HCEC 1CT (cell line): ENCODE results near the gene EBF3.

Source experiments
- DNase-seq: peaks from one replicate; pipeline ENCODE4 v3.0.0-alpha.2; 2017

Gene EBF3

GRCh38 chr10:129887986-129888783 is 75.9 kb downstream of the EBF3 start:
- no peak for DNase-seq

- no peak for DNase-seq
Observed at GRCh38 chr10:129887381-129887905, 76.6 kb downstream of the EBF3 start.

- no peak for DNase-seq
Observed at GRCh38 chr10:129886263-129886662, 77.8 kb downstream of the EBF3 start.

GRCh38 chr10:129885526-129885925 is 78.5 kb downstream of the EBF3 start:
- no peak for DNase-seq

GRCh38 chr10:129884398-129885078 is 79.5 kb downstream of the EBF3 start:
- DNase-seq = no peak

GRCh38 chr10:129883626-129884397 is 80.3 kb downstream of the EBF3 start:
- DNase-seq = no peak

GRCh38 chr10:129883029-129883428 is 81.0 kb downstream of the EBF3 start:
- DNase-seq = no peak

- DNase-seq = no peak
Observed at GRCh38 chr10:129882291-129883010, 81.6 kb downstream of the EBF3 start.

GRCh38 chr10:129881641-129882040 is 82.4 kb downstream of the EBF3 start:
- no peak for DNase-seq

- no peak for DNase-seq
Observed at GRCh38 chr10:129880191-129880870, 83.7 kb downstream of the EBF3 start.

GRCh38 chr10:129879655-129880054 is 84.4 kb downstream of the EBF3 start:
- no peak for DNase-seq

GRCh38 chr10:129878835-129879234 is 85.2 kb downstream of the EBF3 start:
- DNase-seq = no peak

- no peak for DNase-seq
Observed at GRCh38 chr10:129877773-129878371, 86.2 kb downstream of the EBF3 start.

- no peak for DNase-seq
Observed at GRCh38 chr10:129876838-129877237, 87.2 kb downstream of the EBF3 start.

- no peak for DNase-seq
Observed at GRCh38 chr10:129875993-129876726, 87.9 kb downstream of the EBF3 start.

- DNase-seq = no peak
Observed at GRCh38 chr10:129873351-129873750, 90.7 kb downstream of the EBF3 start.

- no peak for DNase-seq
Observed at GRCh38 chr10:129871966-129872365, 92.1 kb downstream of the EBF3 start.

- DNase-seq = no peak
Observed at GRCh38 chr10:129870961-129871621, 93.0 kb downstream of the EBF3 start.

- no peak for DNase-seq
Observed at GRCh38 chr10:129870474-129870757, 93.7 kb downstream of the EBF3 start.
